RPMI7951 (cell line): ENCODE results near the gene TNS3. TPM values are rescaled to one million over a fixed set of nuclear protein-coding genes. Genes with fewer than 3 reads are reported as not detected.

Experiments used
- DNase-seq: peaks from one replicate; pipeline ENCODE4 v3.0.0-alpha.2; 2012; ENCODE audit warnings: low read depth
- total RNA-seq: library from RNA; depleted of rRNA; stranded (reverse); fragments of >200 nt; shearing (Covaris generic); gene quantifications from 2 replicates; pipeline ENCODE4 v1.2.3, GENCODE V29; 2014

Gene TNS3
- total RNA-seq, 1 experiment from 2014 or later: 149 TPM

DNA sequence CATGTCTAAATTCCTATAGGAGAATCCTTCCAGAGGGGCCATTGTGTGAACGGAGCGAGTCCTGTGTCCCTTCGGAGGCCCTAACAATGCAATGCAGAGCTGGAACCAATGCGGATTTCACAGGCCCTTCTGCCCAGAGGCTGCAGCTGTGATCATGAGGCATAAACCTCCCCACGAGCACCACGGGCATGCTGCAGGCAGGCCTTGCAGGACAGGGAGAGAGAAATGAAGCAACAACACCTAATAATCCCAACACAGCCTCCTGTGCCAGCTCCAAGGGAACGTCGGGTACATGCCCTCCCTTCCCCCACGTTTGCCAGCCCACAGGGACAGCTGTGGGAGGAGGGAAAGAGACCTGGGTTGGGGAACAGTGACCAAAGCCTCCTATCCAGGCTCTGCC, 74.4 kb downstream of the TNS3 start:
- no peak for DNase-seq

DNA sequence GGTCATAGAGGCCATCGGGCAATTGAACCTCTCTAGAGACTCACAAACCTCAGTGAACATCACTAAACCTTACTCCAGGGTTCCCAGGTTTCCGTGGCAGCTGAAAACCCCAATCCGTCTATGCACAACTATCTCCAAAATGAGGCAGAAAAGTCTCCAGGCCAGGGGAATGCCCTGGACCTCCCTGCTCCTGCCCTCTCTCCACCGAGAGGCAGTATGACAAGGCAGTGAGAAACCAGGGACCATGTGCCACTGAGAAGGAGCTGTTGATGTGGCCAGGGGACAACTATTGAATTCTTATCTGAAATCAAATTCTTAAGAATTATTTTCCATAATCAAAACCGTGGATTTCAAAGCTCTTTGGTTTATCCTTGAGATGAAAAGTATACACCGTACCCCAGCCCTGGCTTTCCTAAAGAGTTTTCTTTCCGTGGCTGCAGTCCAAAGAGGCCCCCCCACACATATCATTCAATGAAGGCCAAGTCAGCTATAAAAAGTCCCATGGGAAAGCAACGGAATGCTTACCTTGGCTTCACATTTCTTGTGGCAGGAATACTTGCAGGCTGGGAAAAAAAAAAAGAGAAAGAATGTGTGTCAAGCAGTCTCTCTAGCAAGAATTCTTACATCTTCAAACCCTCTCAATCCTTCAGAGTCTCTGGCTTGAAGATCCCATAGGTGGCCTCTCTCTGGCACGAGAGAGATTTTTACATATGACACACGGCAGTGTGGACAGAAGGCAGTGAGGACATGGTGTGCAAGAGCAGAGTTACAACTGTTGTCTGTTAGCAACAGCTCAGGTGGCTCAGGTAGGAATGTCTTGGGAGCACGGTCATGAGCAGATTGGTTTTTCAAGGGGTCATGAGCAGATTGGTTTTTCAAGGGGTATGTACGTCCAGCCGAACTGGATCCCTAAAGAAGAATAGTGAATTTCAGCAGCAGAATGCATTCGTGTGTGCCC, 75.2 kb downstream of the TNS3 start:
- no peak for DNase-seq

DNA sequence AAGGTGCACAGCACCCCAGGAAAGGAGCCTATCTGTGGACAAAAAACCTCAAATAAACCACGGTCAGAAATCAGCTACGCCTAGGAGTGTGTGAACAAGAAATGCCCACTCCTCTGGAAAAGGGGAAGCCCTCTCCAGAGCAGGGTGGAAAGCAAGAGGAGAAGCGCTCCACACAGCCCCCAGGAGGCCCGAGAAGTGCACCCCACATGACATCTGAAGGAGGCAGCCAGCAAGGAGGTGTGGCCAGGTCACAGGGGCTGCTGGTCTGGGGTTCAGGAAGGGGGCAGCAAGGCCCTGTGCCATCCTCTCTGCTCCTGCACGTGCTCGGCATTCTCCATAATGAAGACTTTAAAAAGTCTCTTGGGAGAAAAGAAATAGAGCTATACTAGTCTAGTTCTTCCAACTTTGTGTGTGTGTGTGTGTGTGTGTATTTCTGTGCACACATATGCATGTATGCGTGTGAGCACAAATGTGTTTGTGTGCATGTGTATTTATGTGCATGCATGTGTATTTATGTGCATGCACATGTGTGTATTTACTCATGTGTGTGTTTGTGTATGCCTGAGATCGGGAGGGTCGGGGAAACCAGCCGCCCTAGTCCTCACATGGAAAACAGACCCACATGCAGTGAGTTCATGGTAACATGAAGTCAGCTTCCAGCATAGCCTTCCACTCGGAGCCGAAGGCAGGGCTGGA, 76.5 kb downstream of the TNS3 start:
- DNase-seq: no peak

DNA sequence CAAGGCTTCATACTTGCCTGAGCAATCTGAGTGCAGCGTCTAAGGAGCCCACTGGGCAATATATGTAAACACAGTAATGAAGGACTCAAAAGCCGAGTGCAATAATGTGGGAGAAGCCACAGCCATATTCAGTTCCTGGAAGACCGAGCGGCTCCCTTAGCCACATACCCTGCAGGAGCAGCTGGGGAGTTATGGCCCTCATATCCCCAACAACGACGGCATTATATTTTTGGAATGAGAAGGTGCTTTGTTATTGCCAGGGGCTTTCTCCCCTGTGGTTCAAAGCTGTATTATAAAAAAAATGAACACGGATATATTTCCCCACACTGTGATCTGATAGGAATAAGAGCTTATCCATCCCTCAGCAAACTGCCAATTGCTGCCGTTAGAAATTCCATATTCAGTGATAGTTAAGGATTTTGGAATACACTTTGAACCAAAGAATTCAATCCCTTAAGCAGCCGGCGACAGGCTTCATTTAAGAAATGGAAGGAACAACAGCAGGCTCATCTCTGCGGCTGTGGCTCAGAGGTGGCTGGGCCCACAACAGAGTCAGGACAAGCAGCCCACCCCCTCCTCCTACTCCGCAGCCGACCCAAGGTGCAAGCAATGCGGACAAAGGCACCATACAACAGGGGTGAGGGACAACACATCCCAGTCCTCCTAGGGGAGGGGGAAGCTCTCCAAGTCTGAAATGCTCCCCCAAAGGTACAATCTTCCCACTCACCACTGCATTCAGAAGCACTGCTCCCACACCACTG, 77.2 kb downstream of the TNS3 start:
- peak; percentile 57 for DNase-seq

DNA sequence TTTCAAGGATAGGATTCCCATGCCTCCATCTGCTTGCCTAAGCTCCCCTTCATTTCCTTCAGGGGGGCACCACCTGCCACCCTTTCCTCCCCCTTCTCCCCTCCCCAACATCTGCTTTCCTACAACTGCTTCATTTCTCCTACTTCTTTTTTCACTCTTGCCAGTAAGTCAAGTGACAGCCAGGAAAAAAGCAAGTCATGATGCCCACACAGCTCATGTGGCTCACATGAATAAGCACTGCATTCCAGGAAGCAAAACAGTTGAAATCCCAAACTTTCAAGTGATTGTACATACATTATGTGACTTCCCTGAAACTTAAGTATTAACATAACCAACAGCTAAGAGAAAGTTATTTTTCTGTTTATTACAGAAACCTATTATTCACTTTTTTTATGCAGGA, 78.6 kb downstream of the TNS3 start:
- DNase-seq: peak; percentile 56

- peak; percentile 68 for DNase-seq
Measured at GRCh38 chr7:47502240-47502877, 79.6 kb downstream of the TNS3 start.

GRCh38 chr7:47501406-47501805, 80.5 kb downstream of the TNS3 start:
- peak; percentile 95 for DNase-seq

GRCh38 chr7:47500103-47500563, 81.8 kb downstream of the TNS3 start:
- DNase-seq: no peak

DNA sequence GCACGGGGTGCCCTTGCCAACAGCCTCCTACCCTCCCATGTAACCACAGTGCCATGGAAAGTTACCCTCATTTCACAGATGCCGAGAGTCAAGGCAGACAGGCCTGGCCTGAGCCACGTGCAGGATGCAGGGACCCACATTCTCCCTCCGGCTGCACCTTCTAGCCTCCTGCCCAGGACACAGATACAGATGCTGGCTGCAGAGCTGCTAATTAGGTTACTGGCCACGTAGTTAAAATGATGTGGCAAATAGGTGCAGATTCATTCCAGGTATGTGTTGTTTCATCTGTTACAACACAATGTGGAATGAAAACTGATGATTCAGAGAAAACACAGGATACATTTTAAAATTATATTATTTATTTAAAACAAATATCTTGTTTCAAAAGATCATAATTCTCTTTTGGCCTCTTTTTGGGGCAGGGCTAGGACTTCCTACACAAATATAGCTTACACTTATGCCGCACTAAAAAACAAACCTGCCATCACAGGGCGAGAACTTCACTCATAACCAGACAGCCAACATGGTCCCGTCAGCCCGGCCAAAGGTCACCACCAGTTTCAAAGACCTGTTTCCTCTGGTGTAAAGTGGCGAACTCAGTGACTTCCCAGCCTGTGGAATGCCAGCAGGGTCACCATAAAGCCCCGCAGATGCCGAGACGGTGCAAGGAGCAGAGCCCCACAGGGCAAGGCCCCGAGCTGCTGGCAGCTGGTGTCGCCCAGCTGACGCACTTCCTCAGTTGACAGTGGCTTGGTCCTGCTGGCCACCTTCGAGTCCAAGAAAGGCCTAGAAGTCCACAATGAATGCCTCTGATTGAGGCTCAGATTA, 83.5 kb downstream of the TNS3 start:
- no peak for DNase-seq

GRCh38 chr7:47497367-47498096, 84.4 kb downstream of the TNS3 start:
- DNase-seq: no peak

GRCh38 chr7:47496666-47497065, 85.2 kb downstream of the TNS3 start:
- DNase-seq: no peak

- no peak for DNase-seq
Measured at GRCh38 chr7:47496056-47496665, 85.8 kb downstream of the TNS3 start.

DNA sequence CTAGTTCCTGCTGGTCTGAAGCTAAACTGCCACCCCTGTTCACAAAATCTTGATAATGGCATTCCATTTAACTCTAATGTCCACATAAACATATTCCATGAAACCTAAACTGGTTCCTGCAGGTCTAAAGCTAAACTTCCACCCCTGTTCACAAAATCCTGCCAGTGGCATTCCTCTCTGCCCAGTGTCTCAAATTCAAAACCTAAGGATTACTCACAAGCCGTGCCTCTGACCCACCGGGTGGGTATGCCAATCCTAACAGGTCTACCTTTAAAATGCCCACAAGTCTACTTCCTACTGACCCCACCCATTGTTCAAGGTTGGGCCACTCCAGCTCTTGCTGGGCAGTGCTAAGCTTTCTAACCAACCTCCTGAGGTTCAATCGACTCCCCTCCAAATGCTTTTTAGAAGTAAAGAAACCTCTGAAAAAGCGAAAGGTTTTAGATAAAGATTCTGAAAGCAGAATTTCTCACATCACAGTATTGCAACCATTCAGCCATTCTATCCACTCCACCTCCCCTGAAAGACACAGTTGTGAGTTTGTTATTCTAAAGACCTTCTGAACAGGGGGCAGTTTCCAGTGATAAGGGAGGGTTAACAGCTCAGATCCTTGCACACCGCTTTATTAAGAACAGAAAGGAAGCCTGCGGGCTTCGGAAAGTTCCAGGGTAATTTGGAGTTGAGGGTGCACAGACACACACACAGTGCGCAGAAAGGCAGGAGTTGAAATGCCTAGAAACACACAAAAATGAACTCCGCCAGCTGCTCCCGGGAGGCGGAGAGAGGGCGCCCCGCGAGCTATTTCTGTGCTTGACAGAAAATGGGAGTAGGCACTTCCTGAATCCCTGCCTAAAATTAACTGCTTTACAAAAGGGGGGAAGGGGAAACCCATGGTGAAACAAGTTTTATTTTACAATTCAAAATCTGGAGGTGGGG, 87.7 kb downstream of the TNS3 start:
- DNase-seq: peak; percentile 78

DNA sequence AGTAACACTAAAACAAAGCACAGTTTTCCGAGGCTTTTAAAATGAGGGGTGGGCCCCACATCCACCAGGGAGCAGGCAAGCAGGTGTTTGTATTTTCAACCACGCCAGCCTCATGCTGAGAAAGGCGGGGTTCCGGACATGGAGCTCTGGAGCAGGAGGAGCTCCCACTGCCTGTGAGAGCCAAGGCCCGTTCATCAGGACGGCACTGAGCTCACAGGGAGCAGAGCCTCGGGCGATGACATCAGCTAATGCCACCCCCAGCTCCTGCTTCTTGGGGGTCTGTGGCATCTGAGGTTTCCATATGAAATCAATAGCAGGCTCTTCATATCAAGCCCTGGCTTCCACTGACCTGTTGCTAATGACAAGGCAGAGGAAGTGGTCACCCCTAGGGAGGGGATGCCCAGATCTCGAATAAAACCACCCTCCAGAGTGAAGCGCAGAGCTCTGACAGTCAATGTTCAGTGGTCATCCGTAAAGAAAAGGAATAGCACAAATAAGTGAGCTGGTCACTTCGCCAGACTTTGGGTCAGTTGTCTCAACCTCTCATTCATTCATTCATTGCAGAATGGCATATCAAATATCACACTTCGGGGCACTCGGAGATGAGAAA, 89.1 kb downstream of the TNS3 start:
- peak; percentile 85 for DNase-seq

DNA sequence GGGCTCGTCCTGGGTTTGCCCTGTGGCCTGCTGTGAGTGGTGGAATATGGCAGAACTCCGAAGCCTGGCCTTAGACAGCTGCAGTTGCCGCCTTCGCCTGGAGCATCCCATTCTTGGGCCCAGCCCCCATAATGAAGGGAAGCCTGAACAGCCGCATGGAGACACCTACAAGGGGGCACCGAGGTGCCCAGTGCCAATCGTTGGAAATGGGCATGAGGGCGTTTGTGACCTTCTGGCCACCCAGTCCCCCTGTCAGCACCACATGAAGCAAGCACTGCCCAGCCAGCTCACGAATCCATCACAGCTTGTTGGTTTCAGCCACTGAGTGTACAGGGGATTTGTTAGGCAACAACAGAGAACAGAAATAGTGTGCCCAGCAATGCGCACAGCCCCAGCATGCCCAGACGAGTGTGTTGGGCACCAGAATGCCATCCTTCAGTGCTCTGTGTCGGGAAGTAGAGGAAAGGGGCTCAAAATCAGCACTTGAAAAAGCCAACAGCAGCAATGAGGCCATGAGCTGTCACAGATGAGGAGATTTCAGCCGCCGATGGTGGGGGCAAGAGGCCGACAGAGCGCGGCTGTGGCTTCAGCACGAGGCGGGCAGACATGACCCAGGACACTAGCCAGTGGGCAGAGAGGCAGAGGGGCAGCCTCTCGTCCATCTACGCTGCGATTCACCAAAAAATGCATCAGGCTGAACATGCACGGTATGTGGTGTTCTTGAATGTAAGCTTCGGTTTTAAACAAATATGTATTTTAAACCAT, 91.2 kb downstream of the TNS3 start:
- DNase-seq: no peak

DNA sequence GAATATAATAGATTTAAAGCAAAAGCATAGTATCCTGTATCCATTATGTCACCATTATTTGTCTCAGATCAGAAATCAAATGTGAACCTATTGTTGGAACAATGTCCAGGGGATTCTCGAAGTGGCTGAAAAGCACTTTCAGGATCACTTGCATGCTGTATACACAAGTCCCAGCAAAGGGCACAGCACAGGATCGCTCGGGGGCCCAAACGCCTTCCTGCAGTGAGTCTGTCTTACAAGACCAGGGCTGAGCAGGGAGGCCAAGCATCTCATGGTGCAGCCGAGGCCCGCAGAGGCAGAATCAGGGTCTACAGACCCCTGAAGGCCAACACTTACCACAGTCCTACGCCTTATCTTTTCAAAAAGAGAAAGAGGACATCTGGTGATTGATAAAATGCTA, 92.3 kb downstream of the TNS3 start:
- DNase-seq: no peak

- DNase-seq: peak; percentile 82
Measured at GRCh38 chr7:47488969-47489342, 93.0 kb downstream of the TNS3 start.
